GM12878 (cell line): Measurements from ENCODE around the gene PREX1.

Source experiments
- CTCF ChIP-seq, 3 experiments: IDR thresholded peaks in 2 of 3; conservative IDR thresholded peaks in 1 of 3; 2 replicates each; pipeline ENCODE4 v1.5.1; 2011; ENCODE audit warnings: low read depth in 3 of 3, low read length in 3 of 3, mild to moderate bottlenecking in 3 of 3, control low read depth in 2 of 3, moderate library complexity in 2 of 3, inconsistent platforms in 1 of 3, mixed read lengths in 1 of 3; ENCODE audit not compliant: control insufficient read depth in 2 of 3, insufficient read depth in 1 of 3; ENCODE audit errors: extremely low read depth in 1 of 3
- FOS ChIP-seq: IDR thresholded peaks from 3 replicates; pipeline ENCODE4 v1.6.1; 2011; ENCODE audit warnings: borderline replicate concordance; ENCODE audit not compliant: insufficient read length; ENCODE audit errors: extremely low read depth
- FOXM1 ChIP-seq: IDR thresholded peaks from 2 replicates; pipeline ENCODE4 v1.6.1; 2012; ENCODE audit warnings: low read depth, mild to moderate bottlenecking, inconsistent platforms, low read length, moderate library complexity
- HSF1 ChIP-seq: fragments of 150-350 bp; IDR thresholded peaks from 2 replicates; pipeline ENCODE4 v1.6.1; 2014; ENCODE audit warnings: mild to moderate bottlenecking, low read depth, low read length
- MYB ChIP-seq: fragments of 150-350 bp; IDR thresholded peaks from 2 replicates; pipeline ENCODE4 v1.6.1; 2014; ENCODE audit warnings: mild to moderate bottlenecking, low read depth, low read length, borderline replicate concordance
- MYC ChIP-seq: IDR thresholded peaks from 2 replicates; pipeline ENCODE4 v1.6.1; 2011; ENCODE audit warnings: mild to moderate bottlenecking, low read length, moderate library complexity, inconsistent platforms; ENCODE audit not compliant: insufficient read depth, insufficient replicate concordance, insufficient read length, severe bottlenecking
- NFIC ChIP-seq: IDR thresholded peaks from 2 replicates; pipeline ENCODE4 v1.6.1; 2012; ENCODE audit warnings: low read depth, mild to moderate bottlenecking, inconsistent platforms, low read length, moderate library complexity
- NR2C1 ChIP-seq: fragments of 450-650 bp; IDR thresholded peaks from 2 replicates; pipeline ENCODE4 v1.6.1; 2017; ENCODE audit warnings: antibody characterized with exemption, mild to moderate bottlenecking, moderate library complexity
- POLR2A ChIP-seq: IDR thresholded peaks from 2 replicates; pipeline ENCODE4 v1.6.1; 2011; ENCODE audit warnings: low read depth, mild to moderate bottlenecking, low read length
- POLR2AphosphoS2 ChIP-seq: IDR thresholded peaks from 2 replicates; pipeline ENCODE4 v1.6.1; 2011; ENCODE audit warnings: low read depth, mild to moderate bottlenecking, low read length, improper control_type of control experiment, moderate library complexity
- PRDM15 ChIP-seq: fragments of 450-650 bp; formaldehyde crosslinking; IDR thresholded peaks from 2 replicates; pipeline ENCODE4 v1.4.0; 2020; ENCODE audit warnings: mild to moderate bottlenecking, moderate library complexity
- WRNIP1 ChIP-seq: IDR thresholded peaks from 2 replicates; pipeline ENCODE4 v1.6.1; 2011; ENCODE audit warnings: low read depth, low read length, improper control_type of control experiment, borderline replicate concordance
- YY1 ChIP-seq: IDR thresholded peaks from 2 replicates; pipeline ENCODE4 v1.6.1; 2011; ENCODE audit warnings: low read depth, mild to moderate bottlenecking, low read length
- ZBTB11 ChIP-seq: fragments of 450-650 bp; formaldehyde crosslinking; IDR thresholded peaks from 2 replicates; pipeline ENCODE4 v1.5.0; 2022; ENCODE audit warnings: mild to moderate bottlenecking, missing genetic modification characterization

GRCh38 chr20:48642105-48642880 is 185.5 kb downstream of the PREX1 start:
- no peak for TF ChIP-seq CTCF (IDR thresholded peaks at IDR 0.05 in 2 of 3, conservative IDR thresholded peaks at IDR 0.05 in 1 of 3; ENCODE audit: control insufficient read depth in 2 of 3, extremely low read depth in 1 of 3, insufficient read depth in 1 of 3, low read depth in 3 of 3, low read length in 3 of 3)
- no peak for TF ChIP-seq NFIC
- TF ChIP-seq POLR2A = no peak; the same call in 1 of the 2 replicates
- TF ChIP-seq PRDM15 (CRISPR knock-in tag) = no peak
- no peak for TF ChIP-seq MYB
- no peak for TF ChIP-seq NR2C1
- no peak for TF ChIP-seq ZBTB11 (CRISPR knock-in tag)
- TF ChIP-seq MYC = no peak
- TF ChIP-seq WRNIP1 = no peak
- no peak for TF ChIP-seq POLR2AphosphoS2
- TF ChIP-seq FOXM1 = no peak
- no peak for TF ChIP-seq YY1
- no peak for TF ChIP-seq FOS
- no peak for TF ChIP-seq HSF1
